ENCODE data around the gene ANTXRL.
A peak's percentile ranks its signal among the peaks of the same experiment; 100 is the strongest.
"Not testable (repeated sequence)": the region's sequence is repeated elsewhere in the genome, so short reads cannot be mapped to it uniquely, and the experiment has no call there.

The ANTXRL gene

DNA sequence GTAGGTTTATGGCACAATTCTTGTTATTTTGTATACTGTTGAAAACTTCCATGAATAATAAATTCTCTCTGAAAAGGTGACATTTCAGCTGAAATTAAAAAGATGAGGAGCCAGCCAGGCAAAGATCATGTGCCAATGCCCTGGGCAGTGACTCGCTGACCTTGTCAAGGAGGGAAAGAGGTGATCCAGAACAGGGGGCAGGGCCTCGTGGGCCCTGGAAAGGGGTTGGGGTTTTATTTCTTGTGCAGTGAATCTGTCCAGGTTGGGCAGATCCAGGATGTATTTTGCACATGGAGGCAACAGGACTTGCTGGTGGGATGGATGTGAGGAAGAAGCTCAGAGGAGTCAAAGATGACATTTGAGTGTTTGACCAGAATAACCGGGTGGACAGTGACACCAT, 31.6 kb upstream of the ANTXRL start:
- DNase-seq = not testable (repeated sequence)

DNA sequence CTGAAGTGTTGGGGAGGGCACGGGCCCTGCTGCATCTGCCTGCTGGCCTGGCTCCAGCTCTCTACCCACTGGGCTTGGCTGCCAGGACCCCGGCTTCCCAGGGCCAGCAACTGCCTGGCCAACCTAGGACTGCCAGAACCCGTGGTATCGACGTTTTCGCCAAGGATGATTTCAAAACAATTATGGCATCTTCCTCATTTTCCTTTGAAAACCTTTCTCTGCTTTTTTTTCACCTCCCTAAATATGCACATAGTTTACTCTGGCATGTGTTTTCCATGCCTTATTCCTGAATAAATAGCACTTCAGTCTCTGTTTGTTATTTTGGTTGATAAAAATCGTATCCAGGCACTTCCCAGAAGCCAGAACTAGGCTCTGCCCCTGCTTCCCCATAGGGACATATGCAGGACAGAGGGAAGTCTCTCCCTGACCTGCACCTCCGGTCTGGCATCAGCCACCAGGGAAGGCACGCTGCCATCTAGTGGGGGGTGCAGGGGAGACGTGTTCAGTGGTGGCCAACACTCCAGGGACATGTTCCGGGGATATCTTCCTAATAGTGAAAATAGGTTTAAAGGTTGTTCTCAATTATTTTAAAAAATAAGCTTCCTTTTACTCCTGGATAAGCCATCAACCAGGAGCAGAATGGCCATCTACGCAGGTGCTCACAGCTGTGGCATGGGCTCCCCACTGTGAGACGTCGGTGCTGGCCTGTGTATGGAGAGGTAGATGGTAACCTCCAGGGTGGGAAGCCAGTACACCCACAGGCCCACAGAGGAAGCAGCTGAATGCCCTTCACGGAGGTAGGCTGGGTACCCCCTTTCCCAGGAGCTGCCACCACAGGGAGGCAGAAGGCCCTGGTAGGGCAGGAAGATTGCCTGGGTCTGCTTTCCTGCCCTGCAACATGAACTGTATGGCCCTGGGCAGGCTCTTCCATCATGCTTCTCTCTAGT, 30.7 kb upstream of the ANTXRL start:
- no peak for DNase-seq

DNA sequence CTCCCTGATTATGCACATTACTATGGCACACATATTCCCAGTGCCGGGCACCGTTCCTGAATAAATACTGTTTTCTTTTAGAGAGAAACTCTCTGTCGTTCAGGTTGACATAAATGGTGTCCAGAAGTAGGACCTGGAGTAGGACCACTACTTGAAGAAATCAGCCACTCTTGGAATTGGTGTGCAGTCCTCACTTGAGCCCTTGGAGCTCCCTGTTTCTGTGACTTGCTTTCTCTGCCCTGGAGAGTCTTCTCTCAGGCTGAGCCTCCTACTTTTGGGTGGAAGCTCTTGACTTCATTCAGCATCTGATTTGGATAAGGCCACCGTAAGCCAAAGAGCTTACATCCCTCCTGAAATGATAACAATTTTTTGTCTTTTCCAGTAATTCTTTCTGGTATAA, 29.7 kb upstream of the ANTXRL start:
- DNase-seq = no peak

DNA sequence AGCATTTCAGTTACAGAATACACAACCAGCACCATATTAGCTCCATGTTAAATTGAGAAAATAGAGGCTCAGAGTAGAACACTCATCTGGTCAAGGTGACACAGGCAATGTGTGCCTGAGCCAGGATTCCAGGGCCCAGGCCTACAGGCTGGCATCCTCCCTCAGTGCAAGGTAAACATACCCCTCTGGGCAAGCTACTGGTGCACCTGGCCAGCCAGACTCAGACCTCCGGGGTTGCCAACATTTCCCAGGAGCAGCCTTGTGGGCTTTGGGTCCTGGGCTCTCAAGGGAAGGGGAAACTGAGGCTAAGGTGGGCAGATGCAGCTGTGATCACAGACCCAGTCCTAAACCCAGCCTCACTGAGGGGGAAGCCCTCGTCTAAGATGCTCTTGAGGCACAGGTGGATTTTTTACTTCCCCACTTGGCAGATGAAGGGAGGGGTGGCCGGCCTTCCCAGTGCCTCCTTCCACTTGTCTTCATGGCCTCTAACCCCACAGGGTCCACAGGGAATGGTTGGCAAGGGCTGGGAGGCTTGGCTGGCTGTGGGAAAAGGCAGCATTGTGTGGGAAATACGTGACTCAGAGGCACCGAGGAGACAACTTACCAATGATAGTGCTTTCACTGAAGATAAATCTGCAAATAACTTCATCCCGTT, 23.8 kb upstream of the ANTXRL start:
- DNase-seq = not testable (repeated sequence)

DNA sequence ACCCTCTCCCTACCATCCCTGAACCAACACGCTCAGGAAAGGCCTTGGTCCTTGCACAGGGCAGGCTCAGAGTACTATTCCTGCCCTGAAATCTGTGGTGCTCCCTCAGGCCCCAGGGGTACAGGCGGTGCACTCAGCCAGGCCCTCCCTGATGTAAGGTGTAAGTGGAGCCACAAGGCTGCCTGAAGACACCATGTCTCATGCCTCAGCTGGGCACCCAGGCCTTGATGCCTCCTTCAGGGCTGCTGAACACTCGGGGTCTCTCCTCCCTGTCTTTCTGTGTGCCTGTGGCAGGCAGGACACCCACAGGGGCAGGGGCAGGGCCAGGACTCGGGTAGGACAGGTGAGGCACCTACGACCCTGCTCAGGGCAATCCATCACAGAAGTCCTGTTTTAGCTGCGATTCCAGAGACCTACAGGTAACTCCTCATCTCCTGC, 22.9 kb upstream of the ANTXRL start:
- peak; percentile 21 for DNase-seq

DNA sequence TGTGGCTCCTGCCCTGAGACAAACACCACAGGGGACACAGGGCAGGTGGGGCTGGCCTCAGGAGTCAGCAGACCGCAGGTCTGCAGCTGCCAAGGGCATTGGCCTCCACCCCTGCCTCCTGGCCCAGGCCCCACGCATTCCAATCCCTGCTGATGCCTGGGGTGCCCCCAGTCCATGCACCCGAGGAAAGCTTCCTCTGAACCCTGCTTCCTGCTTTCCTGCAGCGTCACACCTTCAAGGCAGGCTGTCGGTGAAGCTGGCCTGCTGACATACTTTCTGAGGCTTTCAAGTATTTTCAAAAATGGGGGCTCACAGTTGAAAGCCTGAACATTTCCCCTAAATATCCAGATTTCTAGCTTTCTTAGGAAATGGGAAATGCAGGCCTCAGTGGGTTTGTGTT, 22.5 kb upstream of the ANTXRL start:
- no peak for DNase-seq

DNA sequence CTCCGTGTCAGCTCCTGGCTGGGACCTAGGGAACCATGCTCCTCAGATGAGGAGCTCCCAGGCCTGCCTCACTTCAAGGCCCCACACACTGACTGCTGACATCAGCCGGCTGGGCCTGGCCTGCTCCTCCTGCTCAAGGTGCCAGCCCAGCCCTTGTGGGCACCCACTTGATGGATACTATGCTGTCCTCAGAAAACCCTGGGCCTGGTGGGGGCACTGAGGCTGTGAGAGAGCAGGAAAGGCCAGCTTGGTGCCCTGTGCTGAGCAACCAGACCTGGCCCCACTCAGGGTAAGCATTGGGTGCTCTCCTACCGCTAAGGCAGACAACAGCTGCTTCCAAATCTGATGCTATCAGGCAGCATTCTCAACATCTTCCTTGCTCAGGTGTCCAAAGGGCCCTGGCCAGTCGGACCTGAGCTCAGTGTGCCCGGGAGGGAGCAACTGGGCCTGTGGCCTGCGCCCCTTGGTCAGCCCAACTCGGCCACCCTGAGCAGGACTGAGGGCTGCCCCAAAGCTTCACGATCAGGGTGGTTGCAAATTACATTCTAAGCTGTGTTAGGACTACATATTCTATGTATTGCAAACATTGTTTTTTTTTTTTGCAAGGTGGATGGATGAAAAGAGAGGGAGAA, 21.9 kb upstream of the ANTXRL start:
- DNase-seq = peak; percentile 13

DNA sequence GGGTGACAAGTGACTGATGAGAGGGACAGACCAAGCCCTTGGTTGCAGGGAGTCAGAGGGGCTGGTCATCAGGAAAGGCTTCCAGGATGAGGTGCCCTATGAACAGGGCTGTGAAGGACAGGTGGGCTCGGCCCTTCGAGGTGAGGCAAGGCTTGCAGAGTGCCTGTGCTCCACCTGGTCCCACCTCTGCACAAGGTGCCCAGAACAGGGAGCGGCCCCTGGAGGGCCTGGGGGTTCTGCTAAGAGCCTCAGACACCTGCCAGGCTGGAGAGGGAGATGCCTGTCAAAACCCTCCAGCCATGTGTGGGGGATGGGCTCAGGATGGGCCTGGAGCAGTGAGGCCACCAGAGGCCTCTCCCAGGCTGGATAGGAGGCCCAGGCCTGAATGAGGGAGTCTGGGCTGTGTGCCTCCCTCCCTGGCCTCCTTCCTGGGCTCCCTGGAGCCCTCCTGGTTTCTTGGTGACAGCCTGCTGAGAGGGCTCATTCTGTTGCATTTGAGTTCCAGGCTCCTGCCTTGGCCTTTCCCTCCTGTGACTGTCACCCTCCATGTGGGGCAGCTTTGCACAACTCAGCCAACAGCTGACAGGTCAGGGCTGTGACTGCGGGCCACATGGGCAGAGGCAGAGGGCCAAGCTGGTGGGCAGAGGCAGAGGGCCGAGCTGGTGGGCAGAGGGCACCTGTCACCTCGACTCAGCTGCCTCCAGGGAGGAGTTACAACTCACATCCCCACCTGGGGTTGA, 21.1 kb upstream of the ANTXRL start:
- not testable (repeated sequence) for DNase-seq

DNA sequence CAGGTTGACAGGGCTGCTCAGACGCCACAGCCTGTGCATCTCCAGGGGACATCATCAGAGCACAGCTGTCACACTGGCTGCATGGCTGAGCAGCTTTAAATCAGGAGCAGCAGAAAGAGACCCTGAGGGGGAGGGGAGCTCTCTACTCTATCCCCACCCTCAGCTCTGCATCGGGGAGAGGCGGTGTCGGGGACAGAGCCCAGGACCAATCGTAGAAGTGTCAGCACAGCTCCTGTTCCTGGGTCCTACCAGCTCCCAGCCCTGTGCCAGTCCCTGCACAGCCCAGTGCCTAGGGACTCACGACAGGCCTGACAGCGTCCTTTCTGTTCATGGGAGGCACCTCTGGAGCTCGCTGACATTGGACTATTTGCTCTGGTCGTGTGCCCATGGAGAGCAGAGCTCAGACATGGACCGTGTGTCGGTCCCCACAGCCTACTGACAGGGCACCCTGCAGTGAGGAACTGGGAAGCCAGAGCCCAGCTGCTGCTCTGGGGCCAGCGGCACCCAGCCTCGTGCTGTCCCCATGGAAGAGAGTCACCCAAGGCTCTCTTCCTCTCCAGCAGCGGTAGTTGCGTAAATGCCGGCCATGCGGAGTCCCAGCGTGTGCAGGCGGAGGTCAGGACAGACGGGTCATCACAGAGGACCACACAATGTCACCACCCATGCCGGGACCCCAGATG, 20.4 kb upstream of the ANTXRL start:
- DNase-seq = no peak

DNA sequence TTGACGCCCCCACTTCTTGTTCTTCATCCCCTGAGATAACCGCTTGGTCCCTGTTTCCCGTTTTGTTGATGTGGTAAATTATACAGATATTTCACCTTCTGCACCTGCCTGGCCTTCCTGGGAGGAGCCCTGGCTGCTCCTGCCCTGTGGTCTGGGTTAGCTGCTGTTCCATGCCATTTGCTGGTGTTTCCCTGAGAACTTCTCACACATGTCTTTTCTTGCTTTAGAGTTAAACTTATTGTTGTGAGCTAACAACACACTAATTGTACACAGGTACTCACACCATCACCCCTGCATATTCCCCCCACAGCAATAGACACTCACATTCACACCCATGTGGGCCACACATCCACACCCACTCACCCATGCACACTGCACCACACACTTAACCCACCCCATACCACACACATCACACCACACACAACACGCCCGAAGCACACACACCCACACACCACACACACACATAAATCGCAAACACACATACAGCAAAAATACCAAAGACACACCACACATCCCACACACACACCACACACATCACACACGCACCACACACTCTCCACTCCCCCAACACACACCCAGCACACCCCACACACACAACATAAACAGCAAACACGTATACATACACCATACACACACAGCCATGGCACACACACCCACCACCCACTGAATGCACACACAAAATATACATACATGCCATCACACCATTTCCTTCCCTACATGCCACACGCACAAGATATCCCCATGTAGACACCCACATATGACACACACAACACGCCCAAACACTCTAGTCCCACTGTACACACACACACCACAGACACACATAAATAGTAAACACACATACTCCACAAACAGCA, 19.4 kb upstream of the ANTXRL start:
- no peak for DNase-seq

DNA sequence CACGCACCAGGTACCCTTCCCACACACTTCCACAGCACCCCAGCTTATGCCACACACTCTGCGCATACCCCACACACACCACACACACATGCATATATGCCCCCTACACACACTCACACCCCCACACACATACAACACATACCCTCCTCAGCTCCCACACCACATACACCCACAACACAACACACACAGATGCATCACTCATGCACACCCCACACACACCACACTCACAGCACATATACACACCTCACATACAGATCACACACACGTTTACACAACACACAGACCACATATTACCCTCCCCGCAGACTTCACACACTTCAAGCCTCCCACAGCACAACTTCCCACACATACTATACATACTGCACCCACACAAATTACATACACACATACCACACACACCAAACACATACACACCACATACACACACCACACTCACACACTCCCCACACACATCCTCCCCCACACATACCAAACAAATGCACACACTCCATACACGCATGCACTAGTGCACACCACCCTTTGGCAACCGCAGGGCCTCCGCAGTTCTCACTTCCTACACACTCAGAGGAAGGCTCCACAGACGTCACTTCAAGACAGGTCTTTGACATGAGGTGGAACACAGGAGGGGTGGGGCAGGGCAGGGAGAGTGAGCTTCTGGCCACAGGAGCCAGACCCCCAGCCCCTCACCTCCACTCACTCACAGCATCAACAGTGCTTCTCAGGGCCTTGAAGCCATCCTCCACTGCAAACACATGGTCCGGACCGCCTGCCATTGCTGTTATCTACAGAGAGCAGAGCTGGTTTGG, 18.5 kb upstream of the ANTXRL start:
- no peak for DNase-seq

DNA sequence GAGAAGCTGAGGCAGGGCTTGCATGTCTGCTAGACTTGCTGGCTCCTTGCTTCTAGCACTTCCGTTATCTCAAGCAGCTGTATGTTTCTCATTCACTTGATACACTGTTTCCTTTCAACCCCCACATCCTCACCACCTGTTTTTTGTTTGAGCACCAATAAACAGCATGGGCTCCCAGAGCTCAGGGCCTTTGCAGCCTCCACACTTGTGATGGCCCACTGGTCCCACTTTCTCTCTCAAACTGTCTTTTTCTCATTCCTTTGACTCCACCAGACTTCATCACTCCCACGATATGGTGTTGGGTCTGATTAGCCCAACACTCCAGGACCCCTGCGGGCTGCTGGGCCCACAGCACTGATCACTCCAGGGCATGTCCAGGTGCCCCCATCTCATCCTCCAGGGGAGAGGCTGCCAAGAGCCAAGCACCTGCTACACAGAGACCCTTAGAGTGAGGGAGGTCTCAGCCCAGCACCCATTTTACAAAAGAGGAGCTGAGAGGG, 17.2 kb upstream of the ANTXRL start:
- DNase-seq = peak; percentile 37

DNA sequence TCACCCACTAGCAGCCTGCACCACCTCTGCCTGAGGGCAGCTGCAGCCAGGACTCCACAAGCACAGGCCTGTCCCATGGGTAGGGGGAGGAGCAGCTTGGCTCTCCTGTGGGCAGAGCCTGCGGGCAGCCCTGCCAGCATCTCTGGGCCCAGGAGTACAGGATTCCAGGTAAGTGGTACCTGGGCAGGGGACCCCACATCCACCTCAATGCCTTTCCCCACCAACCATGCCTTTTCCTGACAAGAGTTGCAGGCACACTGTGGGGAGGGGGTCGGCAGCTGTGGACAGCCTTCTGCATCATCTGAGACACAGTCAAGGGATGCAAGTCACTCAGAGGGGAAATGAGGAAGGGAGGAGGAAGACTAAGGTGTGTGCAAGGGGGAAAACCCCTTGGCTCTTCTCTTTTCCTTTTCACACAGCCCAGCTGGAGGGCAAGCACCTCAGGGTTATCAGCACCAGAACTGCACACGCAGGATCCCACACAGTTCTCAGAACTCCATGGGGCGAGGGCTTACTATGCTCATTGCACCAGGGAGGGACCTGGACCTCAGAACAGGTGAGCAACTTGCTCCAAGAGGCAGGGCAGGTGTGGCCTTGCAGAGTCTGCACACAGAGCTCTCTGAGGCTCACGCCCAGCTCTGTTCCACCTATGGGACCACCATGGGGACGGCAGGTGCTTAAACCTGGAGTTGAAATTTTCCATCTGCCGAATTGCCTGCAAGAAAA, 16.5 kb upstream of the ANTXRL start:
- peak; percentile 21 for DNase-seq

DNA sequence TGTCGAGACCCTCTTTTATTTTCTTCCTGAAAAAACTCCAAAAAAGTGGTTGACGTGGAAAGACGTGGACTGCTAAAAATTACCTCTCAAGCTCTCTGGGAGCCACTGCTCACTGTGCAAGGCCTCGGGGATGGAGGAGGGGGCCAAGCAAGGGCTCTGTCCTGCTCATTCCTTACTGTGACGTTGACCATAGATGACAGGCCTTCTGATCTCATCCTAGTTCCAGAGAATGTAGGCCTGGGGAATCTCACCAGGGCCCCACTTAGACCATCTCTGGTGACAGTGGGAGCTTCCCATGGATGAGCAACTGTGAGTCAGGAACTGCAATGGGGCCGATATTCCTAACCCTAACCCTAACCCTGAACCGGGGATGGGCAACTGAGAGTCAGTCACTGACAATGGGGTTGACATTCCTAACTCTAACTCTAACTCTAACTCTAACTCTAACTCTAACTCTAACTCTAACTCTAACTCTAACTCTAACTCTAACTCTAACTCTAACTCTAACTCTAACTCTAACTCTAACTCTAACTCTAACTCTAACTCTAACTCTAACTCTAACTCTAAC, 15.8 kb upstream of the ANTXRL start:
- peak; percentile 10 for DNase-seq

DNA sequence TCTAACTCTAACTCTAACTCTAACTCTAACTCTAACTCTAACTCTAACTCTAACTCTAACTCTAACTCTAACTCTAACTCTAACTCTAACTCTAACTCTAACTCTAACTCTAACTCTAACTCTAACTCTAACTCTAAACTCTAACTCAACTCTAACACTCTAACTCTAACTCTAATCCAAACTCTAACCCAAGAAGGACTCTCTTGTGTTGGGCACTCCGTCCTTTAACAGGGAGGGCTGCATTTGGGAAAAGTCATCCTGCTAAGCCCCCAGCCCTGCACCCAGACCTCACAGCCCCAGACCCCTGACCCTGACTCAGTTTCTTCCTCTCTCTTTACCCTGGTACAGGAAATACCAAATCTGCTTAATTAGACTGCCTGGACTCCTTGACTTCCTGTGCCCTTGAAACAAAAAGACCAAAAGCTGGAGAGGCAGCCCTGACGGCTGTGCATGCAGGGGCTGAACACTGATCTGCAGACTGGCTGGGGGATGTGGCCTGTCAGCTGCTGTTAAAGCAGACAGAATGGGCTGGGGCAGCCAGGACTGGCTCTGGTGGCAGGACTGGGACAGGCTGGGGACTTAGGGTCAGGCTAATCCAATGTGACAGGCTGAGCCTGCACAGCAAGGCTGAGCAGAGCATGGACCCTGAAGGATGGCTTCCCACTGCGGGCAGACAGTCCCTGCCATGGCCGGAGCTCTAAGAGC, 14.8 kb upstream of the ANTXRL start:
- not testable (repeated sequence) for DNase-seq

DNA sequence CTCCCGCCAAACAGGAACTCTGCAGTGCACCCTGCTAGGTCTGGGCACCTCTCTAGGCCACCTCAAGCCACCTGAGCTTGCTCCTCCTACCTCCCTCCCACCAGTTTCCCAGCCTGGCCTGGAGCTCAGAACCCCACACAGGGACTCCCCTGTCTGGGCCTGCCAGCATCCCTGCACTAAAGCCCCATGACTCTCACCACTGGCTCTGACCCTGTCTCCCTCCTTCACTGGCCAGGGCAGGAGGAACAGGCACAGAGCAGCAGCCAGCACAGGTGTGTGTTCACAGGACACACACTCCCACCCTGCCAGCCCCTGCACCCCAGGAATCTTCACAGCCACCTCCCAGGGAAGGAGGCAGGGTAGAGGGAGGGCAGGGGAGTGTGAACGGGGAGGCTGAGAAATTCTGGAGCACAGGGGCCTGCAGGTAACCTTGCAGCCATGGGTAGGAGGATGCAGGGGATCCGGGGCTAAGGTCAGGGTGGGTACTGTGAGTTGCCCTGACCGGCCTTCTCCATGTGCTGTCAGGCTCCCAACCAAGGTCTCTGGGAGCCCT, 13.9 kb upstream of the ANTXRL start:
- peak; percentile 36 for DNase-seq

DNA sequence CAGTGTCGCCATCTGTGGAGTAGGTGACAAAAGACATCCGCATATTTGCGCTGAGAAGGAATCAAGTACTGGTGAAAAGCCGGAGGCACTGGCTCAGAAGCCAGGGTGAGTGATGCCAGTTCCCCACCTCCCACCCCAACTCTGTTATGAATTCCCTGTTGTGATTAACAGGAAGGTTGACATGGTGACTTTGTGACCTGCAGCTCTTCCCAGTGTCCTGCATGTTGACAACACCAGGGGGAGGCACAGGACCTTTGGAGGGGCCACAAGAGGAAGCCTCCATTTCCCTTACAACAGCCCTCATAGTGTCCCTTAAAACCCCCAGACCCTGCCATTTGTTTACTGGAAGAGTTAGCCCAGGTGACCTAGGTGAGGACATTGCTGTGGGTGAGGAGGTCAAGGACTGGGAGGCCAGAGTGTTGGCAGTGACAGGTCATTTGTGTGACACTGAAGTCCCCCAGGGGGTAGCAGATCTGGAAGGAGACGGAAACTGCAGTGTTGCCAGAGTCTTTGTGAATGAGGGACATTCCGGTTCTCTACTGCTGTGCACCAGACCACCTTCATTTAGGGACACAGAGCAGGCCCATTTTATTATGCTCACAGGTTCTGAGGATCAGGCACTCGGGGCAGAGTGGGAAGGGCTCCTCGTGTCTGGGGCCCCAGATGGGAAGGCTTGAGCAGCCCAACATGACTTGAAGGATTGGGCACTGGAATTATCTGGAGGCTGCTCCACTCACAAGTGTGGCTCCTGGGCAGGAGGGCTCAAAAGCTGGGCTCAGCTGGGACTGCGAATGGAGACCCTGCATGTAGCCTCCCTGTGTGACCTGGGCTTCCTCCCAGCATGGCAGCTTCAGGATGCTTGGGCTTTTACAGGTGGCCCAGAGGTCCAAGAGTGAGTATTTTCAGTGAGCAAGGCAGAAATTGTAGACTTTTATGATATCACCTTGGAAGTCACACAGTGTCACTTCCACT, 13.0 kb upstream of the ANTXRL start:
- no peak for DNase-seq

All from right forelimb (tissue), 1 donor.